SK-N-SH treated with all-trans-retinoic acid at 6 μM for 48 hours (cell line): ENCODE measurements around the gene AGPS.

Experiments used
- ATAC-seq: fragments of 200-7000 bp; cut with Tn5 transposase; 3 replicates; pipeline ENCODE4 v1.9.1; 2020; ENCODE audit warnings: mild to moderate bottlenecking, moderate library complexity
- ARNTL ChIP-seq: fragments of 450-650 bp; formaldehyde crosslinking; IDR thresholded peaks from 2 replicates; pipeline ENCODE4 v1.5.0; 2020; ENCODE audit warnings: low read depth, mild to moderate bottlenecking, moderate library complexity, borderline replicate concordance
- BACH2 ChIP-seq: fragments of 250-450 bp; sonication (Bioruptor Pico); IDR thresholded peaks from 2 replicates; pipeline ENCODE4 v1.9.0; 2021; ENCODE audit warnings: mild to moderate bottlenecking, borderline replicate concordance
- CREB5 ChIP-seq: fragments of 250-450 bp; sonication (Bioruptor Pico); IDR thresholded peaks from 2 replicates; pipeline ENCODE4 v1.5.1; 2020; ENCODE audit warnings: low read depth, mild to moderate bottlenecking, moderate library complexity
- CSDC2 ChIP-seq: fragments of 250-450 bp; sonication (Bioruptor Pico); IDR thresholded peaks from 2 replicates; pipeline ENCODE4 v1.5.0; 2020; ENCODE audit warnings: mild to moderate bottlenecking, moderate library complexity
- CSRNP3 ChIP-seq: fragments of 250-450 bp; sonication (Bioruptor Pico); IDR thresholded peaks from 2 replicates; pipeline ENCODE4 v1.5.1; 2021; ENCODE audit warnings: mild to moderate bottlenecking, moderate library complexity
- ESRRG ChIP-seq: fragments of 250-450 bp; sonication (Bioruptor Pico); IDR thresholded peaks from 2 replicates; pipeline ENCODE4 v1.6.1; 2021; ENCODE audit warnings: mild to moderate bottlenecking
- GLIS3 ChIP-seq: fragments of 250-450 bp; sonication (Bioruptor Pico); IDR thresholded peaks from 2 replicates; pipeline ENCODE4 v1.5.0; 2020; ENCODE audit warnings: mild to moderate bottlenecking, moderate library complexity
- ISL1 ChIP-seq: fragments of 250-450 bp; sonication (Bioruptor Pico); IDR thresholded peaks from 2 replicates; pipeline ENCODE4 v2.1.2; 2022; ENCODE audit warnings: mild to moderate bottlenecking, moderate library complexity
- OSR1 ChIP-seq: fragments of 250-450 bp; sonication (Bioruptor Pico); IDR thresholded peaks from 2 replicates; pipeline ENCODE4 v1.8.0; 2022; ENCODE audit warnings: moderate library complexity, mild to moderate bottlenecking, inconsistent platforms
- POU6F1 ChIP-seq: fragments of 250-450 bp; sonication (Bioruptor Pico); IDR thresholded peaks from 2 replicates; pipeline ENCODE4 v1.8.0; 2021; ENCODE audit warnings: low read depth, mild to moderate bottlenecking, moderate library complexity, borderline replicate concordance
- PPARA ChIP-seq: fragments of 250-450 bp; sonication (Bioruptor Pico); IDR thresholded peaks from 2 replicates; pipeline ENCODE4 v1.5.0; 2020; ENCODE audit warnings: mild to moderate bottlenecking, borderline replicate concordance
- RARB ChIP-seq: fragments of 250-450 bp; sonication (Bioruptor Pico); IDR thresholded peaks from 2 replicates; pipeline ENCODE4 v1.8.0; 2021; ENCODE audit warnings: mild to moderate bottlenecking, moderate library complexity
- SNAI2 ChIP-seq: fragments of 250-450 bp; sonication (Bioruptor Pico); IDR thresholded peaks from 2 replicates; pipeline ENCODE4 v1.5.0; 2020; ENCODE audit warnings: mild to moderate bottlenecking, moderate library complexity
- TCF4 ChIP-seq: fragments of 250-450 bp; sonication (Bioruptor Pico); IDR thresholded peaks from 2 replicates; pipeline ENCODE4 v1.8.0; 2021; ENCODE audit warnings: mild to moderate bottlenecking, moderate library complexity, borderline replicate concordance
- TOX ChIP-seq: fragments of 250-450 bp; sonication (Bioruptor Pico); IDR thresholded peaks from 2 replicates; pipeline ENCODE4 v1.8.0; 2021; ENCODE audit warnings: mild to moderate bottlenecking, moderate library complexity, borderline replicate concordance
- TSHZ2 ChIP-seq: fragments of 250-450 bp; sonication (Bioruptor Pico); IDR thresholded peaks from 2 replicates; pipeline ENCODE4 v1.5.0; 2020; ENCODE audit warnings: mild to moderate bottlenecking, moderate library complexity
- ZC3H10 ChIP-seq: fragments of 250-450 bp; sonication (Bioruptor Pico); IDR thresholded peaks from 2 replicates; pipeline ENCODE4 v1.5.1; 2021; ENCODE audit warnings: mild to moderate bottlenecking, moderate library complexity
- ZFP3 ChIP-seq: fragments of 250-450 bp; sonication (Bioruptor Pico); IDR thresholded peaks from 2 replicates; pipeline ENCODE4 v1.5.0; 2020; ENCODE audit warnings: mild to moderate bottlenecking, moderate library complexity
- ZFP30 ChIP-seq: fragments of 450-650 bp; formaldehyde crosslinking; IDR thresholded peaks from 2 replicates; pipeline ENCODE4 v1.5.0; 2022; ENCODE audit warnings: mild to moderate bottlenecking, moderate library complexity
- ZNF565 ChIP-seq: fragments of 450-650 bp; formaldehyde crosslinking; conservative IDR thresholded peaks from 2 replicates; pipeline ENCODE4 v1.5.0; 2020; ENCODE audit warnings: low read depth, mild to moderate bottlenecking, moderate library complexity
- ZNF70 ChIP-seq: fragments of 450-650 bp; formaldehyde crosslinking; IDR thresholded peaks from 2 replicates; pipeline ENCODE4 v1.5.0; 2020; ENCODE audit warnings: mild to moderate bottlenecking, moderate library complexity
- ZNF8 ChIP-seq: fragments of 450-650 bp; formaldehyde crosslinking; IDR thresholded peaks from 2 replicates; pipeline ENCODE4 v1.5.0; 2020; ENCODE audit warnings: mild to moderate bottlenecking, moderate library complexity

Gene AGPS

GRCh38 chr2:177474301-177474700 lies 81.7 kb downstream of the AGPS start:
- ATAC-seq, result no peak
- TF ChIP-seq ISL1 (CRISPR knock-in tag) (no peak), PPARA (CRISPR knock-in tag) (no peak), ZNF70 (no peak), ZFP3 (CRISPR knock-in tag) (no peak), CSRNP3 (no peak), BACH2 (CRISPR knock-in tag) (no peak), ARNTL (CRISPR knock-in tag) (no peak)

- TF ChIP-seq ZNF565 (CRISPR knock-in tag) (no peak), BACH2 (CRISPR knock-in tag) (no peak), SNAI2 (CRISPR knock-in tag) (no peak), ESRRG (CRISPR knock-in tag) (no peak), TSHZ2 (no peak), ZNF70 (no peak)
- no peak for ATAC-seq
Measured at GRCh38 chr2:177474998-177475397, 82.4 kb downstream of the AGPS start.

- no peak for ATAC-seq
- no peak for TF ChIP-seq TOX (CRISPR knock-in tag)
- no peak for TF ChIP-seq RARB (CRISPR knock-in tag)
- TF ChIP-seq POU6F1, result no peak
- TF ChIP-seq SNAI2 (CRISPR knock-in tag), result no peak
- TF ChIP-seq CREB5 (CRISPR knock-in tag), result no peak
- TF ChIP-seq GLIS3, result no peak
- no peak for TF ChIP-seq TCF4 (CRISPR knock-in tag)
Measured at GRCh38 chr2:177476897-177477296, 84.3 kb downstream of the AGPS start.

- TF ChIP-seq ZNF70 (no peak), CSDC2 (CRISPR knock-in tag) (no peak), TOX (CRISPR knock-in tag) (no peak), ZNF565 (CRISPR knock-in tag) (no peak), TCF4 (CRISPR knock-in tag) (no peak), SNAI2 (CRISPR knock-in tag) (no peak), ISL1 (CRISPR knock-in tag) (no peak), ZC3H10 (no peak), BACH2 (CRISPR knock-in tag) (no peak), GLIS3 (no peak), ZNF8 (CRISPR knock-in tag) (no peak), ZFP3 (CRISPR knock-in tag) (no peak), OSR1 (CRISPR knock-in tag) (no peak), POU6F1 (no peak), ESRRG (CRISPR knock-in tag) (no peak), CREB5 (CRISPR knock-in tag) (no peak), PPARA (CRISPR knock-in tag) (no peak), ZFP30 (CRISPR knock-in tag) (no peak), RARB (CRISPR knock-in tag) (no peak)
- ATAC-seq, result no peak
Measured at GRCh38 chr2:177478029-177478428, 85.5 kb downstream of the AGPS start.
